Fibroblast of skin of back (primary cell): ENCODE data around the gene MKI67.

Experiments
- DNase-seq: peaks from one replicate; pipeline ENCODE4 v3.0.0-alpha.2; 2013

The MKI67 gene

GRCh38 chr10:128080641-128081040 lies 45.6 kb downstream of the MKI67 start:
- DNase-seq = no peak

- no peak for DNase-seq
Observed at GRCh38 chr10:128080231-128080630, 46.0 kb downstream of the MKI67 start.

GRCh38 chr10:128078136-128078969 lies 47.9 kb downstream of the MKI67 start:
- DNase-seq = peak; percentile 36

- DNase-seq = no peak
Observed at GRCh38 chr10:128077155-128077875, 48.9 kb downstream of the MKI67 start.

GRCh38 chr10:128074589-128074988 lies 51.6 kb downstream of the MKI67 start:
- no peak for DNase-seq

- no peak for DNase-seq
Observed at GRCh38 chr10:128073890-128074289, 52.3 kb downstream of the MKI67 start.

GRCh38 chr10:128072941-128073645 lies 53.1 kb downstream of the MKI67 start:
- DNase-seq = no peak

GRCh38 chr10:128072046-128072445 lies 54.2 kb downstream of the MKI67 start:
- no peak for DNase-seq

- DNase-seq = no peak
Observed at GRCh38 chr10:128071417-128071782, 54.8 kb downstream of the MKI67 start.

GRCh38 chr10:128070721-128071416 lies 55.4 kb downstream of the MKI67 start:
- DNase-seq = no peak

GRCh38 chr10:128070161-128070560 lies 56.1 kb downstream of the MKI67 start:
- DNase-seq = no peak

- DNase-seq = peak; percentile 61
Observed at GRCh38 chr10:128069351-128070051, 56.7 kb downstream of the MKI67 start.

- DNase-seq = no peak
Observed at GRCh38 chr10:128068398-128069285, 57.6 kb downstream of the MKI67 start.

GRCh38 chr10:128067691-128068397 lies 58.4 kb downstream of the MKI67 start:
- no peak for DNase-seq

GRCh38 chr10:128066870-128067382 lies 59.3 kb downstream of the MKI67 start:
- DNase-seq = no peak

GRCh38 chr10:128065881-128066534 lies 60.2 kb downstream of the MKI67 start:
- no peak for DNase-seq

- DNase-seq = no peak
Observed at GRCh38 chr10:128064970-128065580, 61.1 kb downstream of the MKI67 start.

- peak; percentile 25 for DNase-seq
Observed at GRCh38 chr10:128064108-128064969, 61.9 kb downstream of the MKI67 start.
